Measurements from ENCODE around the gene SWAP70. TPM values are rescaled to one million over a fixed set of nuclear protein-coding genes. Genes with fewer than 3 reads are reported as not detected.

The SWAP70 gene
- total and polyA plus RNA-seq, 4 donors, result 15.8 to 69.0 (median 47.1) TPM

- Histone ChIP-seq H3K9me3 (ENCODE audit: control insufficient read depth, low read length) (no peaks in the 10 kb centered on the region), H3K27ac (ENCODE audit: low read depth in 1 of 2, low read length in 2 of 2) (no peak overlapping the region), H3K4me1 (ENCODE audit: control insufficient read depth in 1 of 2, insufficient read depth in 2 of 2, low read length in 2 of 2) (peaks cover 0 to 8% of the 10 kb centered on the region in 2 donors), H3K36me3 (ENCODE audit: control insufficient read depth in 1 of 2, insufficient read depth in 2 of 2, low read length in 1 of 2) (no peaks in the 10 kb centered on the region), H3K4me3 (ENCODE audit: low read length in 2 of 2) (no peak overlapping the region), H3K27me3 (ENCODE audit: control insufficient read depth in 1 of 2, insufficient read depth in 2 of 2, low read length in 1 of 2) (no peaks in the 10 kb centered on the region)
- 97 to 99% methylated on average over 4 of the region's 4 CpGs for WGBS, 2 donors
- intact Hi-C loops (cut with DNase I), result no loop called here
- ATAC-seq (ENCODE audit: low FRiP score) (no peak), DNase-seq (no peak)
Observed at GRCh38 chr11:9772218-9772617, 108.3 kb downstream of the SWAP70 start.

- WGBS, 2 donors, result 97 to 98% methylated on average over 2 of the region's 2 CpGs
- Histone ChIP-seq H3K4me3 (ENCODE audit: low read length in 2 of 2) (no peak overlapping the region), H3K4me1 (ENCODE audit: control insufficient read depth in 1 of 2, insufficient read depth in 2 of 2, low read length in 2 of 2) (peaks cover 0 to 8% of the 10 kb centered on the region in 2 donors), H3K27ac (ENCODE audit: low read depth in 1 of 2, low read length in 2 of 2) (no peak overlapping the region), H3K36me3 (ENCODE audit: control insufficient read depth in 1 of 2, insufficient read depth in 2 of 2, low read length in 1 of 2) (no peaks in the 10 kb centered on the region), H3K27me3 (ENCODE audit: control insufficient read depth in 1 of 2, insufficient read depth in 2 of 2, low read length in 1 of 2) (no peaks in the 10 kb centered on the region), H3K9me3 (ENCODE audit: control insufficient read depth, low read length) (no peaks in the 10 kb centered on the region)
- ATAC-seq (ENCODE audit: low FRiP score), result no peak
- intact Hi-C loops (cut with DNase I), result no loop called here
- no peak for DNase-seq
Observed at GRCh38 chr11:9773524-9773923, 109.6 kb downstream of the SWAP70 start.

DNA sequence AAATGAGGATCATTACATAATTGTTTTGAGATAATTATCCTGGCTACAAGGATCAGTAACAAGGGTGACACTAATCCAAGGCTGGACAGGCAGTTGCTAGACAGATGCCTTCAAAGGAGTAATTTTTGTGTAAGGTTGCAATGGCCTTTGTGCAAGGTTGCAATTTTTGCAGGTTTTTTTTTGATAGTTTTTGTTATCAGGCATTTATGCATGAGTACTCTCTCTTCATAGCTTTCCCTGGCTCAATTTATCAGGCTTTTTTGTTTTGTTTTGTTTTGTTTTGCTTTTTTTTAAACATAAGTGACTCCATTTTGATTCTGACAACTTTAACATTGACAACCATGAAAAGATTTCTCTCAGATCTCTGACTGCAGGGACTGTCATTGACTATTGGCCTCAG lies 110.2 kb downstream of the SWAP70 start:
- Histone ChIP-seq H3K4me1 (ENCODE audit: control insufficient read depth in 1 of 2, insufficient read depth in 2 of 2, low read length in 2 of 2) (peaks cover 0 to 8% of the 10 kb centered on the region in 2 donors), H3K4me3 (ENCODE audit: low read length in 2 of 2) (no peak overlapping the region), H3K36me3 (ENCODE audit: control insufficient read depth in 1 of 2, insufficient read depth in 2 of 2, low read length in 1 of 2) (no peaks in the 10 kb centered on the region), H3K27me3 (ENCODE audit: control insufficient read depth in 1 of 2, insufficient read depth in 2 of 2, low read length in 1 of 2) (no peaks in the 10 kb centered on the region), H3K27ac (ENCODE audit: low read depth in 1 of 2, low read length in 2 of 2) (peak overlapping the region in 1 of 2 donors; percentile 62), H3K9me3 (ENCODE audit: control insufficient read depth, low read length) (no peaks in the 10 kb centered on the region)
- intact Hi-C loops (cut with DNase I), result no loop called here
- ATAC-seq (ENCODE audit: low FRiP score) (no peak), DNase-seq (no peak)

GRCh38 chr11:9774591-9775397 lies 110.9 kb downstream of the SWAP70 start:
- H3K36me3 ChIP-seq (ENCODE audit: control insufficient read depth in 1 of 2, insufficient read depth in 2 of 2, low read length in 1 of 2), result peaks cover 2 to 4% of the 10 kb centered on the region in 2 donors
- peak overlapping the region in 1 of 2 donors; percentile 62 for H3K27ac ChIP-seq (ENCODE audit: low read depth in 1 of 2, low read length in 2 of 2)
- H3K9me3 ChIP-seq (ENCODE audit: control insufficient read depth, low read length), result no peaks in the 10 kb centered on the region
- no peak overlapping the region for H3K4me3 ChIP-seq (ENCODE audit: low read length in 2 of 2)
- 29 to 32% methylated on average over 6 of the region's 6 CpGs for WGBS, 2 donors
- H3K27me3 ChIP-seq (ENCODE audit: control insufficient read depth in 1 of 2, insufficient read depth in 2 of 2, low read length in 1 of 2), result no peaks in the 10 kb centered on the region
- intact Hi-C loops (cut with DNase I), result no loop called here
- ATAC-seq (ENCODE audit: low FRiP score) (no peak), DNase-seq (no peak)
- H3K4me1 ChIP-seq (ENCODE audit: control insufficient read depth in 1 of 2, insufficient read depth in 2 of 2, low read length in 2 of 2), result peaks cover 0 to 8% of the 10 kb centered on the region in 2 donors

DNA sequence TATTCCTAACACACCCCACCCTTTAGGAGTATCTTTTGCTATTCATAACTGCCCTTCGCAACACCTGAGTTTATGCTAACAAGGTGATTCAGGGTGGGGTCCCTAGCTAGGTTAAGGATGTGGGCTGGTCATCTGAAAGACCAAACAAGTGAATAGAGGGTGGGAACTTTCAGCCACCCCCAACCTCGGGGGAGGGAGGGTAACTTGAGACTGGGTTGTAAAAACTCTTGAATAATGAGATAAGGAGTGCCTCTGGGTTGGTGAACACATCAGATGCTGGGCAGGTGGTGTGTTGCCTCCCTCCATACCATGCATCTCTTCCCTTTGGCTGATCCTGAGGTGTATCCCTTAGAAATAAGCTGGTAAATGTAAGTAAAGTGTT lies 111.5 kb downstream of the SWAP70 start:
- Histone ChIP-seq H3K9me3 (ENCODE audit: control insufficient read depth, low read length) (no peaks in the 10 kb centered on the region), H3K27ac (ENCODE audit: low read depth in 1 of 2, low read length in 2 of 2) (no peak overlapping the region), H3K27me3 (ENCODE audit: control insufficient read depth in 1 of 2, insufficient read depth in 2 of 2, low read length in 1 of 2) (no peaks in the 10 kb centered on the region), H3K36me3 (ENCODE audit: control insufficient read depth in 1 of 2, insufficient read depth in 2 of 2, low read length in 1 of 2) (peaks cover 7% of the 10 kb centered on the region in 2 donors), H3K4me3 (ENCODE audit: low read length in 2 of 2) (no peak overlapping the region), H3K4me1 (ENCODE audit: control insufficient read depth in 1 of 2, insufficient read depth in 2 of 2, low read length in 2 of 2) (peaks cover 0 to 8% of the 10 kb centered on the region in 2 donors)
- WGBS, 2 donors, result 32 to 34% methylated on average over 2 of the region's 2 CpGs
- intact Hi-C loops (cut with DNase I), result no loop called here
- DNase-seq, result no peak
- no peak for ATAC-seq (ENCODE audit: low FRiP score)

DNA sequence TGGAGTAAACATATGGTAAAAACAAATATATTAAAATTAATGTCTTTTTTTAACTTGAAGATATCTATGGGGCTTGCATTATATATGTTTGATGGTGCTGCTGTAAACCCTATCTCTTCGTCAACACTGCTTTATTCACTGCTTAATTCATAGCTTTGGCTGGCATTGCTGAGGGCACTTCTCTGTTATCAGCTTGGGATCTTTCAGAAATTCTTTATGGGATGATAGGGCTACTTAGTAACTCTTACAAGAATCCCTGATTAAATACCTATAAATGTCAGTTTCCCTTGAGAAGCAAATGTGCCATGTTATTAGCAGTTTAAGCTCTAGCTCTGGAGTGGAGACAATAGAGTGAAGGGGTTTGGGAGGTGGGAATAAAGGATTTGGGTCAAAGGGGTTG lies 112.3 kb downstream of the SWAP70 start:
- Histone ChIP-seq H3K9me3 (ENCODE audit: control insufficient read depth, low read length) (no peaks in the 10 kb centered on the region), H3K4me3 (ENCODE audit: low read length in 2 of 2) (no peak overlapping the region), H3K27me3 (ENCODE audit: control insufficient read depth in 1 of 2, insufficient read depth in 2 of 2, low read length in 1 of 2) (no peaks in the 10 kb centered on the region), H3K4me1 (ENCODE audit: control insufficient read depth in 1 of 2, insufficient read depth in 2 of 2, low read length in 2 of 2) (peaks cover 0 to 8% of the 10 kb centered on the region in 2 donors), H3K27ac (ENCODE audit: low read depth in 1 of 2, low read length in 2 of 2) (no peak overlapping the region), H3K36me3 (ENCODE audit: control insufficient read depth in 1 of 2, insufficient read depth in 2 of 2, low read length in 1 of 2) (peaks cover 12% of the 10 kb centered on the region in 2 donors)
- intact Hi-C loops (cut with DNase I), result no loop called here
- DNase-seq, result no peak
- no peak for ATAC-seq (ENCODE audit: low FRiP score)
- WGBS, 2 donors, result 96 to 97% methylated on average over 1 of the region's 1 CpG

- ATAC-seq (ENCODE audit: low FRiP score), result no peak
- no peak overlapping the region for H3K27ac ChIP-seq (ENCODE audit: low read depth in 1 of 2, low read length in 2 of 2)
- H3K4me3 ChIP-seq (ENCODE audit: low read length in 2 of 2), result no peak overlapping the region
- H3K27me3 ChIP-seq (ENCODE audit: control insufficient read depth in 1 of 2, insufficient read depth in 2 of 2, low read length in 1 of 2), result no peaks in the 10 kb centered on the region
- intact Hi-C loops (cut with DNase I), result no loop called here
- DNase-seq, result no peak
- 85 to 88% methylated on average over 2 of the region's 2 CpGs for WGBS, 2 donors
- H3K4me1 ChIP-seq (ENCODE audit: control insufficient read depth in 1 of 2, insufficient read depth in 2 of 2, low read length in 2 of 2), result peaks cover 0 to 8% of the 10 kb centered on the region in 2 donors
- peaks cover 14 to 16% of the 10 kb centered on the region in 2 donors for H3K36me3 ChIP-seq (ENCODE audit: control insufficient read depth in 1 of 2, insufficient read depth in 2 of 2, low read length in 1 of 2)
- H3K9me3 ChIP-seq (ENCODE audit: control insufficient read depth, low read length), result no peaks in the 10 kb centered on the region
Observed at GRCh38 chr11:9777066-9777465, 113.2 kb downstream of the SWAP70 start.

GRCh38 chr11:9777525-9777924 lies 113.6 kb downstream of the SWAP70 start:
- intact Hi-C loops (cut with DNase I), result no loop called here
- H3K27ac ChIP-seq (ENCODE audit: low read depth in 1 of 2, low read length in 2 of 2), result no peak overlapping the region
- H3K36me3 ChIP-seq (ENCODE audit: control insufficient read depth in 1 of 2, insufficient read depth in 2 of 2, low read length in 1 of 2), result peaks cover 14 to 16% of the 10 kb centered on the region in 2 donors
- no peaks in the 10 kb centered on the region for H3K27me3 ChIP-seq (ENCODE audit: control insufficient read depth in 1 of 2, insufficient read depth in 2 of 2, low read length in 1 of 2)
- DNase-seq (no peak), ATAC-seq (ENCODE audit: low FRiP score) (no peak)
- no peaks in the 10 kb centered on the region for H3K9me3 ChIP-seq (ENCODE audit: control insufficient read depth, low read length)
- H3K4me1 ChIP-seq (ENCODE audit: control insufficient read depth in 1 of 2, insufficient read depth in 2 of 2, low read length in 2 of 2), result peaks cover 0 to 8% of the 10 kb centered on the region in 2 donors
- 92 to 96% methylated on average over 5 of the region's 5 CpGs for WGBS, 2 donors
- no peak overlapping the region for H3K4me3 ChIP-seq (ENCODE audit: low read length in 2 of 2)

DNA sequence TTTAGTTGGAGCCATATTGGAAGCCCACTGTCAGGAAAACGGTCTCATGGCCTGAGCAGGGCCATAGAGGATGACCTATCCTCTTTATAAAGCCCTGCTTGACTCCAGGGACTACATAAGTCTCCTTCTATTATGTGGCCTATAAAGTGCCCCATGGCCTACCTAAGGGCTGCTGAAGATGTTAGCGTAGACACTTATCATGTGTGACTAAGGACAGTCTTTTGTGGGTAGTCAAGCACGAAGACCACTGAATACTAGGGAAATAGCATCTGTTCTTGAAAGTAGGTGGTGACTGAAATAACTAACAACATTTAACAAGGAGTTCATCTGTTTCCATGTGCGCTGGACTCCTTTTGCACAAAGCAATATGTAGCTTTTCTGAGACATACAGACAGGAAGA lies 117.1 kb downstream of the SWAP70 start:
- H3K27ac ChIP-seq (ENCODE audit: low read depth in 1 of 2, low read length in 2 of 2), result no peak overlapping the region
- H3K9me3 ChIP-seq (ENCODE audit: control insufficient read depth, low read length), result no peaks in the 10 kb centered on the region
- no peak overlapping the region for H3K4me3 ChIP-seq (ENCODE audit: low read length in 2 of 2)
- no peak for ATAC-seq (ENCODE audit: low FRiP score)
- no peak for DNase-seq
- no peaks in the 10 kb centered on the region for H3K4me1 ChIP-seq (ENCODE audit: control insufficient read depth in 1 of 2, insufficient read depth in 2 of 2, low read length in 2 of 2)
- no peaks in the 10 kb centered on the region for H3K27me3 ChIP-seq (ENCODE audit: control insufficient read depth in 1 of 2, insufficient read depth in 2 of 2, low read length in 1 of 2)
- peaks cover 16 to 17% of the 10 kb centered on the region in 2 donors for H3K36me3 ChIP-seq (ENCODE audit: control insufficient read depth in 1 of 2, insufficient read depth in 2 of 2, low read length in 1 of 2)
- intact Hi-C loops (cut with DNase I), result no loop called here
- 93 to 97% methylated on average over 4 of the region's 4 CpGs for WGBS, 2 donors
